Fibroblast of lung (primary cell): Measurements from ENCODE around the gene ZNF334. TPM values are rescaled to one million over a fixed set of nuclear protein-coding genes. Genes with fewer than 3 reads are reported as not detected.

Source experiments
- DNase-seq, 2 donors: peaks; one replicate each; pipeline versions ENCODE4 v3.0.0 to v3.0.0-alpha.2; 2010; ENCODE audit warnings: low read depth in 2 of 2
- H2AFZ ChIP-seq: 2 replicates; pipeline ENCODE4 v1.5.1; 2012; ENCODE audit warnings: low read length, control low read depth, inconsistent platforms
- H3K27ac ChIP-seq: 2 replicates; pipeline ENCODE4 v1.5.1; 2011; ENCODE audit warnings: low read length, control low read depth; ENCODE audit not compliant: insufficient read depth
- H3K27me3 ChIP-seq: 2 replicates; pipeline ENCODE4 v1.5.1; 2011; ENCODE audit warnings: mild to moderate bottlenecking, low read length; ENCODE audit not compliant: control insufficient read depth, insufficient read depth
- H3K36me3 ChIP-seq: 2 replicates; pipeline ENCODE4 v1.5.1; 2011; ENCODE audit warnings: low read length; ENCODE audit not compliant: control insufficient read depth, insufficient read depth
- H3K4me1 ChIP-seq: 2 replicates; pipeline ENCODE4 v1.5.1; 2011; ENCODE audit warnings: low read length; ENCODE audit not compliant: control insufficient read depth, insufficient read depth; ENCODE audit errors: extremely low read depth
- H3K4me2 ChIP-seq: 2 replicates; pipeline ENCODE4 v1.5.1; 2011; ENCODE audit warnings: low read length, control low read depth; ENCODE audit not compliant: insufficient read depth; ENCODE audit errors: extremely low read depth
- H3K4me3 ChIP-seq, 4 experiments: fragments of 200-600 bp in 1 of 4; sonication (generic) in 1 of 4; replicated peaks in 1 of 4; 2 replicates each; pipeline ENCODE4 v1.5.1; 2011 to 2016; ENCODE audit warnings: low read length in 4 of 4, low read depth in 3 of 4, mild to moderate bottlenecking in 3 of 4, control low read depth in 2 of 4, inconsistent platforms in 1 of 4, mixed read lengths in 1 of 4; ENCODE audit not compliant: insufficient read depth in 1 of 4; ENCODE audit errors: control extremely low read depth in 1 of 4
- H3K79me2 ChIP-seq: 2 replicates; pipeline ENCODE4 v1.5.1; 2012; ENCODE audit warnings: mild to moderate bottlenecking, low read length, inconsistent platforms; ENCODE audit not compliant: control insufficient read depth, insufficient read depth
- H3K9ac ChIP-seq: 2 replicates; pipeline ENCODE4 v1.5.1; 2011; ENCODE audit warnings: mild to moderate bottlenecking, low read length, control low read depth; ENCODE audit not compliant: insufficient read depth
- H3K9me3 ChIP-seq: 2 replicates; pipeline ENCODE4 v1.5.1; 2012; ENCODE audit warnings: low read depth, low read length; ENCODE audit not compliant: control insufficient read depth, insufficient read depth
- H4K20me1 ChIP-seq: 2 replicates; pipeline ENCODE4 v1.5.1; 2011; ENCODE audit warnings: low read length; ENCODE audit not compliant: control insufficient read depth, insufficient read depth; ENCODE audit errors: extremely low read depth
- CTCF ChIP-seq, 2 donors: IDR thresholded peaks in 1 of 2; conservative IDR thresholded peaks in 1 of 2; 1 replicate in 1 of 2; 2 replicates in 1 of 2; pipeline ENCODE4 v1.5.1; 2011 to 2012; ENCODE audit warnings: low read length in 2 of 2, control low read depth in 1 of 2, inconsistent platforms in 1 of 2, low read depth in 1 of 2, mild to moderate bottlenecking in 1 of 2
- EZH2 ChIP-seq: IDR thresholded peaks from 2 replicates; pipeline ENCODE4 v1.5.1; 2012; ENCODE audit warnings: low read length, control low read depth, mild to moderate bottlenecking; ENCODE audit errors: missing control alignments
- polyA plus RNA-seq, 2 donors: library from polyadenylated mRNA; depleted of rRNA in 1 of 2; stranded (reverse) in 1 of 2; unstranded in 1 of 2; fragments of >200 nt; gene quantifications; 2 replicates each; pipeline ENCODE4 v1.2.1, GENCODE V29; 2011 to 2012; ENCODE audit warnings: missing spikeins in 1 of 2
- total RNA-seq: library from RNA; depleted of rRNA; stranded (reverse); fragments of >200 nt; gene quantifications from 2 replicates; pipeline ENCODE4 v1.2.1, GENCODE V29; 2014

The ZNF334 gene
- total and polyA plus RNA-seq, 2 donors (not counting 1 experiment from before 2014, with no cell fraction given), result 0.99 to 7.9 TPM

GRCh38 chr20:46553926-46554325 is 40.6 kb upstream of the ZNF334 start:
- DNase-seq, result no peak

GRCh38 chr20:46552460-46553420 is 39.4 kb upstream of the ZNF334 start:
- H3K27me3 ChIP-seq, result no peaks in the 10 kb centered on the region
- no peak overlapping the region for H3K4me2 ChIP-seq
- H3K9me3 ChIP-seq, result no peaks in the 10 kb centered on the region
- no peak overlapping the region for H3K9ac ChIP-seq
- no peaks in the 10 kb centered on the region for H3K4me1 ChIP-seq
- H3K27ac ChIP-seq, result no peak overlapping the region
- no peaks in the 10 kb centered on the region for H4K20me1 ChIP-seq
- H3K4me3 ChIP-seq, result no peak overlapping the region
- no peak for TF ChIP-seq CTCF (conservative IDR thresholded peaks at IDR 0.05 in 1 of 2, IDR thresholded peaks at IDR 0.05 in 1 of 2; ENCODE audit: low read depth in 1 of 2, low read length in 2 of 2)
- no peak for DNase-seq
- no peaks in the 10 kb centered on the region for H3K36me3 ChIP-seq
- no peaks in the 10 kb centered on the region for H3K79me2 ChIP-seq
- H2AFZ ChIP-seq, result no peak overlapping the region

More at GRCh38 chr20:46553926-46554325, 40.6 kb upstream of the ZNF334 start:
- TF ChIP-seq CTCF (conservative IDR thresholded peaks at IDR 0.05 in 1 of 2, IDR thresholded peaks at IDR 0.05 in 1 of 2; ENCODE audit: low read depth in 1 of 2, low read length in 2 of 2) (no peak), EZH2 (no peak)
- H3K36me3 ChIP-seq, result no peaks in the 10 kb centered on the region
- no peaks in the 10 kb centered on the region for H3K79me2 ChIP-seq
- no peak overlapping the region for H2AFZ ChIP-seq
- no peak overlapping the region for H3K9ac ChIP-seq
- no peak overlapping the region for H3K4me2 ChIP-seq
- H3K27me3 ChIP-seq, result no peaks in the 10 kb centered on the region
- H4K20me1 ChIP-seq, result no peaks in the 10 kb centered on the region
- no peaks in the 10 kb centered on the region for H3K9me3 ChIP-seq
- H3K27ac ChIP-seq, result no peak overlapping the region
- H3K4me1 ChIP-seq, result no peaks in the 10 kb centered on the region
- no peak overlapping the region for H3K4me3 ChIP-seq

GRCh38 chr20:46551522-46552381 is 38.4 kb upstream of the ZNF334 start:
- H3K79me2 ChIP-seq, result no peaks in the 10 kb centered on the region
- H2AFZ ChIP-seq, result no peak overlapping the region

More at GRCh38 chr20:46551522-46552381, 38.4 kb upstream of the ZNF334 start:
- Histone ChIP-seq H3K4me3 (no peak overlapping the region), H3K9ac (no peak overlapping the region), H3K36me3 (no peaks in the 10 kb centered on the region), H3K4me2 (no peak overlapping the region), H4K20me1 (no peaks in the 10 kb centered on the region), H3K4me1 (no peaks in the 10 kb centered on the region), H3K27ac (no peak overlapping the region), H3K9me3 (no peaks in the 10 kb centered on the region), H3K27me3 (no peaks in the 10 kb centered on the region)
- DNase-seq, result no peak
- TF ChIP-seq EZH2, result no peak
- no peak for TF ChIP-seq CTCF (conservative IDR thresholded peaks at IDR 0.05 in 1 of 2, IDR thresholded peaks at IDR 0.05 in 1 of 2; ENCODE audit: low read depth in 1 of 2, low read length in 2 of 2)
